Measurements from ENCODE around the gene CSMD2.

GRCh38 chr1:33711511-33711910 is 453.5 kb downstream of the CSMD2 start:
- no peak for TF ChIP-seq YY1 (IDR thresholded peaks at IDR 0.05; ENCODE audit: low read depth)
- no peak for TF ChIP-seq EGR1 (IDR thresholded peaks at IDR 0.05)
- no peak for TF ChIP-seq MAX (IDR thresholded peaks at IDR 0.05)
- TF ChIP-seq CEBPB (IDR thresholded peaks at IDR 0.05), result no peak
- TF ChIP-seq TEAD4 (IDR thresholded peaks at IDR 0.05), result no peak
- no peak for TF ChIP-seq NFIC (IDR thresholded peaks at IDR 0.05)
- no peak for TF ChIP-seq EP300 (IDR thresholded peaks at IDR 0.05; ENCODE audit: borderline replicate concordance)
- TF ChIP-seq, protein P1, sequence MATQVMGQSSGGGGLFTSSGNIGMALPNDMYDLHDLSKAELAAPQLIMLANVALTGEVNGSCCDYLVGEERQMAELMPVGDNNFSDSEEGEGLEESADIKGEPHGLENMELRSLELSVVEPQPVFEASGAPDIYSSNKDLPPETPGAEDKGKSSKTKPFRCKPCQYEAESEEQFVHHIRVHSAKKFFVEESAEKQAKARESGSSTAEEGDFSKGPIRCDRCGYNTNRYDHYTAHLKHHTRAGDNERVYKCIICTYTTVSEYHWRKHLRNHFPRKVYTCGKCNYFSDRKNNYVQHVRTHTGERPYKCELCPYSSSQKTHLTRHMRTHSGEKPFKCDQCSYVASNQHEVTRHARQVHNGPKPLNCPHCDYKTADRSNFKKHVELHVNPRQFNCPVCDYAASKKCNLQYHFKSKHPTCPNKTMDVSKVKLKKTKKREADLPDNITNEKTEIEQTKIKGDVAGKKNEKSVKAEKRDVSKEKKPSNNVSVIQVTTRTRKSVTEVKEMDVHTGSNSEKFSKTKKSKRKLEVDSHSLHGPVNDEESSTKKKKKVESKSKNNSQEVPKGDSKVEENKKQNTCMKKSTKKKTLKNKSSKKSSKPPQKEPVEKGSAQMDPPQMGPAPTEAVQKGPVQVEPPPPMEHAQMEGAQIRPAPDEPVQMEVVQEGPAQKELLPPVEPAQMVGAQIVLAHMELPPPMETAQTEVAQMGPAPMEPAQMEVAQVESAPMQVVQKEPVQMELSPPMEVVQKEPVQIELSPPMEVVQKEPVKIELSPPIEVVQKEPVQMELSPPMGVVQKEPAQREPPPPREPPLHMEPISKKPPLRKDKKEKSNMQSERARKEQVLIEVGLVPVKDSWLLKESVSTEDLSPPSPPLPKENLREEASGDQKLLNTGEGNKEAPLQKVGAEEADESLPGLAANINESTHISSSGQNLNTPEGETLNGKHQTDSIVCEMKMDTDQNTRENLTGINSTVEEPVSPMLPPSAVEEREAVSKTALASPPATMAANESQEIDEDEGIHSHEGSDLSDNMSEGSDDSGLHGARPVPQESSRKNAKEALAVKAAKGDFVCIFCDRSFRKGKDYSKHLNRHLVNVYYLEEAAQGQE (IDR thresholded peaks at IDR 0.05; ENCODE audit: low read depth), result no peak
- TF ChIP-seq RAD21 (IDR thresholded peaks at IDR 0.05; ENCODE audit: low read depth), result no peak
- TF ChIP-seq CREB1 (IDR thresholded peaks at IDR 0.05; ENCODE audit: low read depth), result no peak
- TF ChIP-seq TAF1 (IDR thresholded peaks at IDR 0.05; ENCODE audit: low read depth), result no peak
